Activated T-cell treated with anti-CD3 and anti-CD28 coated beads, Interleukin-2, amount 50 U/mL, for 4 hours (primary cell): Measurements from ENCODE around the gene FAM131C. TPM values are rescaled to one million over a fixed set of nuclear protein-coding genes. Genes with fewer than 3 reads are reported as not detected.
"Not testable (repeated sequence)": the region's sequence is repeated elsewhere in the genome, so short reads cannot be mapped to it uniquely, and the experiment has no call there.

Experiments
- ATAC-seq, 2 donors: fragments of 200-7000 bp; cut with Tn5 transposase; one replicate each; pipeline ENCODE4 v1.10.0; 2021
- DNase-seq: peaks from one replicate; pipeline ENCODE4 v3.0.0-alpha.2; 2020
- H3K27me3 Mint-ChIP-seq: one replicate; pipeline ENCODE4 v1.8.0; 2021; ENCODE audit warnings: low read depth, mixed read lengths
- H3K36me3 Mint-ChIP-seq: one replicate; pipeline ENCODE4 v1.8.0; 2022; ENCODE audit warnings: mixed read lengths; ENCODE audit not compliant: insufficient read depth
- H3K4me1 Mint-ChIP-seq: one replicate; pipeline ENCODE4 v1.8.0; 2021; ENCODE audit warnings: low read depth, mixed read lengths
- H3K4me3 Mint-ChIP-seq: one replicate; pipeline ENCODE4 v1.8.0; 2021; ENCODE audit warnings: mild to moderate bottlenecking, moderate library complexity, mixed read lengths
- H3K9me3 Mint-ChIP-seq: one replicate; pipeline ENCODE4 v1.8.0; 2021; ENCODE audit warnings: mixed read lengths
- total RNA-seq, 3 donors: library from RNA; stranded (reverse); gene quantifications; one replicate each; pipeline ENCODE4 v1.2.1, GENCODE V29; 2021

The FAM131C gene
- total RNA-seq, 3 donors from 2014 or later, result 0.20 to 0.24 TPM; not detected in 1

GRCh38 chr1:16051949-16052348 is 21.5 kb downstream of the FAM131C start:
- not testable (repeated sequence) for H3K36me3 Mint-ChIP-seq, DNase-seq, H3K9me3 Mint-ChIP-seq, ATAC-seq, H3K27me3 Mint-ChIP-seq, H3K4me3 Mint-ChIP-seq, H3K4me1 Mint-ChIP-seq

GRCh38 chr1:16051039-16051438 is 22.4 kb downstream of the FAM131C start:
- Mint-ChIP-seq H3K4me3 (no peak overlapping the region), H3K4me1 (no peaks in the 10 kb centered on the region), H3K27me3 (peaks cover 11% of the 10 kb centered on the region), H3K9me3 (no peaks in the 10 kb centered on the region), H3K36me3 (no peaks in the 10 kb centered on the region)
- DNase-seq (no peak), ATAC-seq (no peak)

- H3K36me3 Mint-ChIP-seq, result no peaks in the 10 kb centered on the region
- no peaks in the 10 kb centered on the region for H3K4me1 Mint-ChIP-seq
- DNase-seq, result no peak
- no peak for ATAC-seq
- H3K4me3 Mint-ChIP-seq, result no peak overlapping the region
- peaks cover 11% of the 10 kb centered on the region for H3K27me3 Mint-ChIP-seq
- H3K9me3 Mint-ChIP-seq, result no peaks in the 10 kb centered on the region
Measured at GRCh38 chr1:16050328-16050727, 23.1 kb downstream of the FAM131C start.

- H3K9me3 Mint-ChIP-seq, result no peaks in the 10 kb centered on the region
- DNase-seq (peak; percentile 36), ATAC-seq (peak; percentile 59 to 67)
- peaks cover 11% of the 10 kb centered on the region for H3K27me3 Mint-ChIP-seq
- no peaks in the 10 kb centered on the region for H3K4me1 Mint-ChIP-seq
- H3K4me3 Mint-ChIP-seq, result peak overlapping the region; percentile 16
- H3K36me3 Mint-ChIP-seq, result no peaks in the 10 kb centered on the region
Measured at GRCh38 chr1:16048573-16049189, 24.8 kb downstream of the FAM131C start.

GRCh38 chr1:16047791-16048475 is 25.5 kb downstream of the FAM131C start:
- H3K4me1 Mint-ChIP-seq, result no peaks in the 10 kb centered on the region
- H3K27me3 Mint-ChIP-seq, result peaks cover 11% of the 10 kb centered on the region
- no peak for ATAC-seq
- no peaks in the 10 kb centered on the region for H3K9me3 Mint-ChIP-seq
- no peaks in the 10 kb centered on the region for H3K36me3 Mint-ChIP-seq
- DNase-seq, result no peak
- H3K4me3 Mint-ChIP-seq, result no peak overlapping the region

- Mint-ChIP-seq H3K27me3 (peaks cover 11% of the 10 kb centered on the region), H3K9me3 (no peaks in the 10 kb centered on the region), H3K4me1 (no peaks in the 10 kb centered on the region), H3K4me3 (no peak overlapping the region), H3K36me3 (no peaks in the 10 kb centered on the region)
- DNase-seq (no peak), ATAC-seq (no peak)
Measured at GRCh38 chr1:16046842-16047241, 26.6 kb downstream of the FAM131C start.

GRCh38 chr1:16043950-16044349 is 29.5 kb downstream of the FAM131C start:
- ATAC-seq, result no peak
- no peak for DNase-seq

GRCh38 chr1:16043521-16043920 is 29.9 kb downstream of the FAM131C start, which contains the start of gene CLCNKB:
TSS of gene CLCNKB (plus strand) at chr1:16043782. CDS start at chr1:16044493, 711 bp downstream.
- DNase-seq (no peak), ATAC-seq (no peak)
- H3K4me3 Mint-ChIP-seq, result no peak within 1 kb of the TSS
- peaks cover 8% of the 10 kb centered on the region for H3K27me3 Mint-ChIP-seq
- H3K4me1 Mint-ChIP-seq, result no peaks in the 10 kb centered on the region
- H3K36me3 Mint-ChIP-seq, result no peaks in the 10 kb centered on the region
- no peaks in the 10 kb centered on the region for H3K9me3 Mint-ChIP-seq

More at GRCh38 chr1:16043950-16044349, 29.5 kb downstream of the FAM131C start:
- H3K4me3 Mint-ChIP-seq, result no peak overlapping the region
- peaks cover 8% of the 10 kb centered on the region for H3K27me3 Mint-ChIP-seq
- H3K9me3 Mint-ChIP-seq, result no peaks in the 10 kb centered on the region
- no peaks in the 10 kb centered on the region for H3K4me1 Mint-ChIP-seq
- no peaks in the 10 kb centered on the region for H3K36me3 Mint-ChIP-seq

GRCh38 chr1:16042654-16043053 is 30.8 kb downstream of the FAM131C start:
- H3K36me3 Mint-ChIP-seq, DNase-seq, H3K9me3 Mint-ChIP-seq, H3K27me3 Mint-ChIP-seq, ATAC-seq, H3K4me1 Mint-ChIP-seq, H3K4me3 Mint-ChIP-seq: not testable (repeated sequence)

- Mint-ChIP-seq H3K36me3 (no peaks in the 10 kb centered on the region), H3K27me3 (peaks cover 3% of the 10 kb centered on the region), H3K4me3 (no peak overlapping the region), H3K9me3 (no peaks in the 10 kb centered on the region), H3K4me1 (no peaks in the 10 kb centered on the region)
- ATAC-seq (no peak), DNase-seq (no peak)
Measured at GRCh38 chr1:16042096-16042495, 31.4 kb downstream of the FAM131C start.

- ATAC-seq, result no peak
- H3K9me3 Mint-ChIP-seq, result no peaks in the 10 kb centered on the region
- no peak for DNase-seq
- no peak overlapping the region for H3K4me3 Mint-ChIP-seq
- H3K36me3 Mint-ChIP-seq, result no peaks in the 10 kb centered on the region
- no peaks in the 10 kb centered on the region for H3K27me3 Mint-ChIP-seq
- H3K4me1 Mint-ChIP-seq, result no peaks in the 10 kb centered on the region
Measured at GRCh38 chr1:16041200-16041599, 32.3 kb downstream of the FAM131C start.

GRCh38 chr1:16039871-16040270 is 33.6 kb downstream of the FAM131C start:
- not testable (repeated sequence) for H3K4me1 Mint-ChIP-seq, H3K9me3 Mint-ChIP-seq, ATAC-seq, DNase-seq, H3K36me3 Mint-ChIP-seq, H3K27me3 Mint-ChIP-seq, H3K4me3 Mint-ChIP-seq

- no peak for DNase-seq
- H3K4me1 Mint-ChIP-seq, result no peaks in the 10 kb centered on the region
- no peak overlapping the region for H3K4me3 Mint-ChIP-seq
- H3K27me3 Mint-ChIP-seq, result no peaks in the 10 kb centered on the region
- ATAC-seq, result no peak
- H3K36me3 Mint-ChIP-seq, result no peaks in the 10 kb centered on the region
- H3K9me3 Mint-ChIP-seq, result no peaks in the 10 kb centered on the region
Measured at GRCh38 chr1:16038620-16038912, 34.9 kb downstream of the FAM131C start.

- ATAC-seq, H3K9me3 Mint-ChIP-seq, DNase-seq, H3K4me1 Mint-ChIP-seq, H3K4me3 Mint-ChIP-seq, H3K36me3 Mint-ChIP-seq, H3K27me3 Mint-ChIP-seq: not testable (repeated sequence)
Measured at GRCh38 chr1:16036461-16036860, 37.0 kb downstream of the FAM131C start.

- not testable (repeated sequence) for H3K9me3 Mint-ChIP-seq, H3K4me3 Mint-ChIP-seq, H3K36me3 Mint-ChIP-seq, DNase-seq, H3K4me1 Mint-ChIP-seq, ATAC-seq
- H3K27me3 Mint-ChIP-seq, result peaks cover 27% of the 10 kb centered on the region
Measured at GRCh38 chr1:16033103-16033632, 40.3 kb downstream of the FAM131C start.
